Astrocyte of the spinal cord (primary cell): ENCODE results near the gene ANKRD27.

ENCODE experiments used
- DNase-seq: peaks from one replicate; pipeline ENCODE4 v3.0.0; 2011; ENCODE audit warnings: low read depth, low spot score
- H3K4me3 ChIP-seq: 2 replicates; pipeline ENCODE4 v1.5.1; 2011; ENCODE audit warnings: low read depth, mild to moderate bottlenecking, low read length, moderate library complexity
- in situ Hi-C: cut with HindIII; loops from 2 replicates; pipeline ENCODE4 v1.10.0; 2017; ENCODE audit warnings: low sequenced_read_pairs
- TF ChIP-seq, protein P1 (sequence below): IDR thresholded peaks from 2 replicates; pipeline ENCODE4 v1.5.1; 2012; ENCODE audit warnings: low read depth, mild to moderate bottlenecking, low read length, inconsistent platforms

The ANKRD27 gene

DNA sequence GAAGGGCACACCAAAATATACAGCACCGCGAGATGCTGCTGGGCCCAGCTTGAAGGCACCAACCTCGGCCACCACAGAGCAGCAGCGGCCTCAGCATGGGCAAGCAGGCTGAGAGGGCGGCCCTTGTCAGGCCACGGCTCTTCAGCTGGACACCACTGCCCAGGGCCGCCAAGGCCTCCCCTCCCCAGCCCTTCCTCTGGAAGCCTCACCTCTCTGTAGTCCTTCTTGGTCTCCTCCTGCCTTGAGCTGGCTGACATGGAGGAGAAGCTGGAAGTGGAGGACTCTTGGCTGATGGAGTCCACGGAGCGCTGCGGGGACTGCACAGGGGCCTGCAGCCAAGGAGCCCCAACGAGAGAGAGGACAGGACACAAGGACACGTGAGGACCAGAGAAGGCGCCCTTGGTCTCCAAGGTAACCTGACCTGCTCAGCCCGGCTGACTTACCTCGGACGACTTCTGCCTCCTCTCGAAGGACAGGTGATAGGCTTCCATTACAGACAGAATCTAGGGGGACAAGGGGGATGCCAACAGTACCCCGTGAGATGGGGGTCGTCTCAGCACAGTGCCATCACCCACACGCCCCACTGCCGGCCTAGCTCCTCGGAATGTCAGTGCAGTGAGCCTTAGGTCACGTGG lies 55.8 kb downstream of the ANKRD27 start:
- no peak for DNase-seq
- in situ Hi-C loops, result no loop called here
- TF ChIP-seq, protein P1, sequence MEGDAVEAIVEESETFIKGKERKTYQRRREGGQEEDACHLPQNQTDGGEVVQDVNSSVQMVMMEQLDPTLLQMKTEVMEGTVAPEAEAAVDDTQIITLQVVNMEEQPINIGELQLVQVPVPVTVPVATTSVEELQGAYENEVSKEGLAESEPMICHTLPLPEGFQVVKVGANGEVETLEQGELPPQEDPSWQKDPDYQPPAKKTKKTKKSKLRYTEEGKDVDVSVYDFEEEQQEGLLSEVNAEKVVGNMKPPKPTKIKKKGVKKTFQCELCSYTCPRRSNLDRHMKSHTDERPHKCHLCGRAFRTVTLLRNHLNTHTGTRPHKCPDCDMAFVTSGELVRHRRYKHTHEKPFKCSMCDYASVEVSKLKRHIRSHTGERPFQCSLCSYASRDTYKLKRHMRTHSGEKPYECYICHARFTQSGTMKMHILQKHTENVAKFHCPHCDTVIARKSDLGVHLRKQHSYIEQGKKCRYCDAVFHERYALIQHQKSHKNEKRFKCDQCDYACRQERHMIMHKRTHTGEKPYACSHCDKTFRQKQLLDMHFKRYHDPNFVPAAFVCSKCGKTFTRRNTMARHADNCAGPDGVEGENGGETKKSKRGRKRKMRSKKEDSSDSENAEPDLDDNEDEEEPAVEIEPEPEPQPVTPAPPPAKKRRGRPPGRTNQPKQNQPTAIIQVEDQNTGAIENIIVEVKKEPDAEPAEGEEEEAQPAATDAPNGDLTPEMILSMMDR, result no peak
- H3K4me3 ChIP-seq, result no peak overlapping the region

DNA sequence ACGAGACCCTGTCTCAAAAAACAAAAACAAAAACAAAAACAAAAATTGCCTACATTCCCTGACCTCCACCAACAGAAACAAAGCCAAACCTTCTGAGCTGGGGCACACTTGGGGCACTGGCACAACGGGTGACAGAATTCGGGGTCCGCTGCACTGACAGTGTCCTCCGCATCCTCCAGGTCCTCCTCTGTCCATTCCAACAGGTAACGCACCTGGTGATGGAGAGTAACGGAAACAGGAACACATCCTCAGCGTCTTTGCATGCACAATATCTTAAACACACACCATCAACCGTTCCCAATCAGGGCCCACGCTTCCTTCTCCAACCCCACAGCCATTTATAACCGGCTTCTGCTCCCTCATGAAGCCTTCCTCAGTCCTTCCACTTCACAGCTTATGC lies 59.4 kb downstream of the ANKRD27 start:
- no peak overlapping the region for H3K4me3 ChIP-seq
- TF ChIP-seq, protein P1, result no peak
- DNase-seq, result no peak
- in situ Hi-C loops, result no loop called here

DNA sequence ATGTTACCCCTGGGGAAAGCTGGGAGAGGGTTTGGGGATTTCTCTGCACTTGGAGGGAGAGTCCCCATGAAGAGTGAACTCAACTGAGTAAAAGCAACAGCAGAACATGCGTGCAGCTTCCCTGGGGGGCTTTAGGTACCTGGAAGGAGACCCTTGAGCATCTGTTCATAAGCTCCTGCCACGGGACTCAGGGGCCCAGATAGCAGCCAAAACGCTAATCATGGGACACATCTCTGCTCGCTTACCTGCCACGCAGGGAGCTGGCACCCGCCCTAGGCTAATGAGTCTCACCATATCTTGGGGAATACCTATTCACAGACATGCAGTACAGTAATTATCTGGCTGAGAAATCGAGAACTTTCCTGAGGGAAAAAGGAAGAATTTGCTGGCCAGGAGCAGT lies 60.1 kb downstream of the ANKRD27 start:
- no peak overlapping the region for H3K4me3 ChIP-seq
- DNase-seq, result no peak
- TF ChIP-seq, protein P1, result no peak
- in situ Hi-C loops, result no loop called here

DNA sequence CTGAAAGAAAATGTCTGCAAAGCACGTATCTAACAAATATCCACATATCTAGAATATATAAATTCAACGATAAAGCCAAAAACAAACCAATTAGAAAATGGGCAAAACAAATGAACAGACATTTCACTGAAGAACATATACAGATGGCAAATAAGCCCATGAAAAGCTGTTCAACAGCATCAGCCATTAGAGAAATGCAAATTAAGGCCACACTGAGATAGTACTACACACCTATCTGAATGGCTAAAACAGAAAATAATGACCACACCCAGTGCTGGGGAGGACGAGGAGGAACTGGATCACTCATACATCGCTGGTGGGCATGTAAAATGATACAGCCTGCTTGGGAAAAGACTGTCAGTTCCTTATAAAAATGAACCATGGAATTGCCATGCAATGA lies 62.0 kb downstream of the ANKRD27 start:
- in situ Hi-C loops, result no loop called here
- H3K4me3 ChIP-seq, result no peak overlapping the region
- TF ChIP-seq, protein P1, result no peak
- no peak for DNase-seq

DNA sequence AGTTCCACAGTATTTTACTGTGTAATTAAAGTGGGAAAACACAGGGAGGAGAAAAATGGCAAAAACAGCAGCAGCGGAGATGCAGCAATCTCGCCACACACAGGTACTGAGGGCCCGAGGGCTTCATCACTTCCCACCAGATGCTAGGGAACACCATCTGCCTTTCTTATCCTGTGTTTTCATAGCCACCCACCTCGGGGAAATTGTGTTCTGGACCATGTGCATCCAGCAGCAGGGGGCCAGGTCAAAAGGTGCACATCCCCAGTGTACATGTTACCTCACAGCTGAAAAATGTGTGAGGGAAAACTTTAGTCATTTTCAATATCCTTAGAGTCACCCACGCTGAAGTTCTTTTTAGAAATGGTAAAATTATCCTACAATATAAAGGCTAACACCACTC lies 63.8 kb downstream of the ANKRD27 start:
- H3K4me3 ChIP-seq, result no peak overlapping the region
- peak; percentile 87 for DNase-seq
- TF ChIP-seq, protein P1, result no peak
- in situ Hi-C loops, result no loop called here

DNA sequence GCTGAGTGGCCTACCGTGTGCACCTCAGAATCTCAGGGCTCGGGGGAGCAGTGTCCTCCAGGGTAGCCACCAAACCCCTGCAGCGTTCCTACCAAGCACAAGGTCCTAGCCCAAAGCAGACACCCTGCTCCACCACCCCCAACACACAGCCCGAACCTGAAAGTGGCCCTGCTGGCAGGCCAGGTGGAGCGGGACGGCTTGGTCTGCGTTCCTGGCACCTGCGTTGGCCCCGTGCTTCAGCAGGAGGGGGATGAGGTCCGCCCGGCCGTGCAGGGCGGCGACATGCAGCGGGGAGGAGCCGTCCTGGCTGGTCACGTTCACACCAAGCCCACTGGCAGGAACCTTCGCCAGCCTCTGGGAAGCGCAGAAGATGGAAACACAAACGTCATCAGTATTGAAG lies 67.5 kb downstream of the ANKRD27 start:
- in situ Hi-C loops, result no loop called here
- no peak overlapping the region for H3K4me3 ChIP-seq
- TF ChIP-seq, protein P1, result no peak
- no peak for DNase-seq
